ENCODE results near the gene WFDC9.
"Not testable (repeated sequence)": the region's sequence is repeated elsewhere in the genome, so short reads cannot be mapped to it uniquely, and the experiment has no call there.

The WFDC9 gene

GRCh38 chr20:45575931-45576330 is 55.2 kb downstream of the WFDC9 start:
- Histone ChIP-seq H3K36me3 (ENCODE audit: control insufficient read depth, insufficient read depth, low read length) (no peaks in the 10 kb centered on the region), H3K9me3 (ENCODE audit: control insufficient read depth, low read length) (peaks cover 5% of the 10 kb centered on the region), H3K27ac (ENCODE audit: low read depth, low read length, severe bottlenecking) (no peak overlapping the region), H3K4me3 (ENCODE audit: extremely low read depth, insufficient read depth, low read length, poor library complexity, severe bottlenecking) (no peak overlapping the region), H3K4me1 (ENCODE audit: control insufficient read depth, insufficient read depth, low read length, poor library complexity, severe bottlenecking) (no peaks in the 10 kb centered on the region)
- WGBS, 2 experiments (ENCODE audit: insufficient coverage in 2 of 2) = 100% methylated on average over 1 of the region's 3 CpGs; no CpG with 5 or more reads in 1 of the 2 experiments

GRCh38 chr20:45569650-45570049 is 61.4 kb downstream of the WFDC9 start:
- not testable (repeated sequence) for H3K4me3 ChIP-seq (ENCODE audit: extremely low read depth, insufficient read depth, low read length, poor library complexity, severe bottlenecking); H3K4me1 ChIP-seq (ENCODE audit: control insufficient read depth, insufficient read depth, low read length, poor library complexity, severe bottlenecking); H3K27ac ChIP-seq (ENCODE audit: low read depth, low read length, severe bottlenecking); H3K36me3 ChIP-seq (ENCODE audit: control insufficient read depth, insufficient read depth, low read length); H3K9me3 ChIP-seq (ENCODE audit: control insufficient read depth, low read length)
- 100% methylated on average over 1 of the region's 1 CpG for WGBS, 2 experiments (ENCODE audit: insufficient coverage in 2 of 2)

DNA sequence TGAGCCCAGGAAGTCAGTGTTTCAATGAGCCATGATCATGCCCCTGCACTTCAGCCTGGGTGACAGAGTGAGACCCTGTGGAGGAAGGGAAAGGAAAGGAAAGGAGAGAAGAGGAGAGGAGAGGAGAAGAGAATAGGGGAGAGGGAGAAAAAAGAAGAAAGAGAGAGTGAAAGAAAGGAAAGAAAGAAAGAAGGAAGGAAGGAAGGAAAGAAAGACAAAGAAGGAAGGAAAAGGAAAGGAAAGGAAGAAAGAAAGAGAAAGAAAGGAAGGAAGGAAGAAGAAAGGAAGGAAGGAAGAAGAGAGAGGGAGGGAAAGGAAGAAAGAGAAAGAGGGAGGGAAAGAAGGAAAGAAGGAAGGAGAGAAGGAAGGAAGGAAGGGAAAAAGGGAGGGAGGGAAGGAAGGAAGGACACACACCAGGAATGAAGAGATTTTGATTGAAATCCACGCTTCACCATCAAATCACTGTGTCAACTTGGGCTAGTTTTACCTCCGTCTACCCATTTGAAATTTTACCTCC is 66.3 kb downstream of the WFDC9 start:
- no peaks in the 10 kb centered on the region for H3K36me3 ChIP-seq (ENCODE audit: control insufficient read depth, insufficient read depth, low read length)
- no peaks in the 10 kb centered on the region for H3K9me3 ChIP-seq (ENCODE audit: control insufficient read depth, low read length)
- no CpG with 5 or more reads among the region's 2 CpGs for WGBS, 2 experiments (ENCODE audit: insufficient coverage in 2 of 2)

More for the DNA sequence above, 66.3 kb downstream of the WFDC9 start:
- H3K27ac ChIP-seq (ENCODE audit: low read depth, low read length, severe bottlenecking) = no peak overlapping the region
- no peaks in the 10 kb centered on the region for H3K4me1 ChIP-seq (ENCODE audit: control insufficient read depth, insufficient read depth, low read length, poor library complexity, severe bottlenecking)
- no peak overlapping the region for H3K4me3 ChIP-seq (ENCODE audit: extremely low read depth, insufficient read depth, low read length, poor library complexity, severe bottlenecking)

All from mesodermal cell (in vitro differentiated cells).